GM19395 (cell line): Measurements from ENCODE around the gene NOTCH3.

Experiments
- ATAC-seq: cut with Tn5 transposase; IDR thresholded peaks from one replicate; pipeline ENCODE4 v1.9.1; 2021; ENCODE audit warnings: mild to moderate bottlenecking, moderate library complexity; ENCODE audit not compliant: unreplicated experiment

The NOTCH3 gene

DNA sequence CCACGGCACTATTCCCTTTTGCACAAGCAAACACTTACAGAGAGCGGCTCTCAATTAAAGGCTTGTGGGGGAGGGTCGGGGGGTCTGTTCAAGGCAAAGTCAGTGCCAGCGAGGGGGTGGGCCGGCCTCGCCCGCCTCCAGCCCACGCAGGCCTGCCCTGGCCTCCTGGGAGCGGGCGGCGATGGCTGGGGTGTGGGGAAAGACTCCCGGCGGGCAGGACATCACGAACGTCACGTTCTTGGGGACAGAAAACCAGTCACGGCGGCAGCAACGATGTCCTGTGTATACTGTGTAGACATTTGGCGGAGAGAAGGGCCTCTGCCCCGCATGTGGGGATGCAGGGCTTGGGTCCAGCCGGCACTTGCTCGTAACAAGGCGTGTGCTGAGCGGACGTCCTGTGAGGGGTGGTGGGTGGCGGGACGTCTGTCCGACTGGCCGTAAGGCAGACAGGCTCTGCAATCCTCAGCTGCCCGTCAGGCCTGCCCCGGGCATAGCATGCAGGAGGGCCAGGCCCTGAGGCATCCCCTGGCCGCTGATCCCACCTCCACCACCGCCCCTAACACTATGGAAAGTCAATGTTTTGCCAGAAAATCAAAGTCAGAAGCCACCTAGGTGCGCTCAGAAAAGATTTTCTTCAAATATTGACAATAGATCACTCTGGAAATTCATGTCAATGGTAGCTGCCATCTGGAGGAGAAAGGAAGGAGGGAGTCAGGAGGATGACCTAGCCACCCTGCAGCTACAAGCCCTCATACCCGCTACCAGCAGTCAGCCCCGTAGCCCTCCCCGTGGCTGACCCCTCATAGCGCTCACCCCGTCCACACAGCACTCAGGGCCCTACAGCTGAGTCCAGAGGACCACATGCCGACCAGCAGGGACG lies 37.2 kb upstream of the NOTCH3 start:
- no peak for ATAC-seq

DNA sequence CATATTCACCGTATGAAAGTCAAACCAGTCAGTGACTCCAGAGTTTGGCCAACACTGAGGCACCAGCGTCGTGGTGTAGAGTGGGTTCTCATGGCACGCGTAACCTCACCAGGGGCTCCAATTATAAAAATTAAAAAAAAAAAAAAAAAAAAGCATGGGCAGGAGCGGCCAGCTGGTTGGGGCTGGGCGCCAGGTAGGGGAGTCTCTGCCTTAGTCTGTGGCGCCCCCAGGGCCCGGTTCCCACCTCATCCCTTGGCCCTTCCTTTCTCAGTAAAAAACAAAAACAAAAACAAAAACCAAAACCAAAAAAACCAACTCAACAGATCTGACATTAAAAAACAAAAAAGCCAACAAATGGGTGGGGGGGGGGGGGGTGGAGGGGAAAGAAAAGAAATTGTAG lies 36.1 kb upstream of the NOTCH3 start:
- ATAC-seq: no peak

- no peak for ATAC-seq
Observed at GRCh38 chr19:15235781-15236180, 35.0 kb upstream of the NOTCH3 start.

GRCh38 chr19:15234431-15235130 lies 33.8 kb upstream of the NOTCH3 start:
- ATAC-seq: no peak

GRCh38 chr19:15231271-15231670 lies 30.5 kb upstream of the NOTCH3 start:
- ATAC-seq: no peak

- no peak for ATAC-seq
Observed at GRCh38 chr19:15227261-15227660, 26.5 kb upstream of the NOTCH3 start.

DNA sequence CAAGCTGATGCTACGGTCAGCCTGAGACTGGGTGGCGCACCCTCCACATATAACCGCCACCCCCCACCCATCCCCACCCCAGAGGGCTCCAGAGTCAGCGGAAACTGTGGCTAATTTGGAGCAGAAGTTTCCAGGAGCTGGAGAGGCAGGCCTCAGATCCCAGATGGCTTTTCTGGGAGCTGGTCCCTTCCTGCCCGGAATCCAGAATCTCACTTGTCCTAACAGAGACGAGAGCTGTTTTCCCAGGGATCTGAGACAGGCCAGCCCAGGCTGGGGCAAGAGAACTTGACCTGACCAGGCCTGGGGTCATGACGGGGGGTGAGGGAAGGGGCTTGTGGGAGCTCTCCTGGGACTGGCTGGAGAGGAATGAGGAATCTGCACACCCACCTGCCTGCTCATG lies 25.0 kb upstream of the NOTCH3 start:
- no peak for ATAC-seq

- no peak for ATAC-seq
Observed at GRCh38 chr19:15223649-15224361, 23.0 kb upstream of the NOTCH3 start.

DNA sequence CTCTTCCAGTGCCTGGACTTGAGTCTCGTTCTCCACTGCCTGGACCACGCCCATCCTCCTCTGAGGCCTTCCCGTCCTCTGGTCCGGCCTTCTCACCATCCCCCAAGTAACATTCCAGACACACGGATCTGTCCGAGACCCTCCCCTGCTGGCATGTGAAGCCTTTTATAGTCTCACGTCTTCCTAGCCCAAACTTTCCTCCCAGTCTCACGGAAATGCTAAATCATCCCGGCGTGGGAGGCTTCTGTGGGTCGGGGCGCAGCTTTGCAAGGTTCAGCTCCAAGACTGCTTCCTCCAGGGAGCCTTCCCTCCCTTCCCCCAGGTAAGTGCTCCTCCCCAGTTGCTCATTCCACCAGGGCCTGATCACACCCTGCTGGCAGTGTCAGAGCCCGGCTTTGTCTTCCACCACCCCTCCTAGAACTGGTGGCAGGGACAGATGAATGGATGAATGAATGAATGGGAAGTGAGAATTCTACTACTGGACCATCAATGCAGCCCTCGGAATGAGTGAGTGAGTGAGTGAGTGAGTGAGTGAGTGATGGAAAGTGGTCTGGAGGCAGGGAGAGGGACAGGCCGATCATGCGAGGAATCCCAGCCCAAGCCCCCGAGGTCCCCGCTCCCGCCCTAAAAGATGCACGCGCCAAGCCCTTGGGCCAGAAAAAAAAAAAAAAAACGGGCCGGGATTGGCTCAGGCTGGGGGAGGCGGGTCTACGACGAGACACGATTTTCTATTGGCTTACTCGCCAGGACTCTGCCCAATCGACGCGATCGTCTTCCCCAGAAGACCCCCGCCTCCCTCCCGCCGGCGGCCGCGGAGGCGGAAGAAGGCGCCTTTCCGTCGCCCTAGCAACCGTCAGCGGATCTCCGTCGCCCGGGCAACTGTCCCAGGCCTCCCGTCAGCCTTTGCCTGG lies 22.2 kb upstream of the NOTCH3 start:
- peak; percentile 73 for ATAC-seq

DNA sequence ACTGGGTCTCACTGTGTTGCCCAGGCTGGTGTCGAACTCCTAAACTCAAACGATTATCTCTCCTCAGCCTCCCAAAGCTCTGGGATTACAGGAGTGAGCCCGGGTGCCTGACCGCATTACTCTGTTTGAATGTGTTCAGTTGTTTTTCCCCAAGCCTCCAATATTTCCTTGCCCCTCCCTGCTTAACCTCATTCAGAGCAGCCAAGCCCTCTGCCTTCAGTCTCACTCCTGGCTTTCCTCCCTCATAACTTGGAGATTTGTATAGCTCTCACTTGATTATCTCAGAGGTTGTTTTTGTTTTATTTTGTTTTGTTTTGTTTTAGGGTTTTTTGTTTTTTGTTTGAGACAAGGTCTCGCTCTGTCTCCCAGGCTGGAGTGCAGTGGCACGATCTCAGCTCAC lies 20.0 kb upstream of the NOTCH3 start:
- no peak for ATAC-seq

GRCh38 chr19:15218501-15218900 lies 17.7 kb upstream of the NOTCH3 start:
- ATAC-seq: no peak

GRCh38 chr19:15216363-15216762 lies 15.6 kb upstream of the NOTCH3 start:
- no peak for ATAC-seq

- no peak for ATAC-seq
Observed at GRCh38 chr19:15213715-15214381, 13.1 kb upstream of the NOTCH3 start.

GRCh38 chr19:15212711-15213110 lies 11.9 kb upstream of the NOTCH3 start:
- ATAC-seq: no peak

DNA sequence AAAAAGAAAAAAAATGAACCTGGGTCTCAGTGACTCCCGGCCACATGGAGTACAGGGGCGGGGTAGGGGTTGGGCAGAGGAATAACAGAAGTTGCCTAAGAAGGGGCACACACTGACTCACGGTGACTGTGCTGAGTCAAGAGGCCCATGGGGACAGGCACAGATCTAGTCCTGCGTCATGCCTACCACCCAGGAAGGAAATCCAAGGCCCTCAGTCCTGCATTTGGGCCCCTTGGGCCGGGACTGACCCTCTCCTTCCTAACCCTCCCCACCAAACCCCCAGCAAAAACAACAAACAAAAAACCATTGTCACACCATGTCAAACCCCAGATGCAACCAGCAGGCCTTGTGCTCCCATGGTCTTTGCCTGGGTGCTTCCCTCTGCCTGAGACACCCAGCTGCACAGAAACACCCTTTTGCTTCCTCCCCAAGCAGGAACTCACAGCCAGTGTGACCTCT lies 9.6 kb upstream of the NOTCH3 start:
- no peak for ATAC-seq

DNA sequence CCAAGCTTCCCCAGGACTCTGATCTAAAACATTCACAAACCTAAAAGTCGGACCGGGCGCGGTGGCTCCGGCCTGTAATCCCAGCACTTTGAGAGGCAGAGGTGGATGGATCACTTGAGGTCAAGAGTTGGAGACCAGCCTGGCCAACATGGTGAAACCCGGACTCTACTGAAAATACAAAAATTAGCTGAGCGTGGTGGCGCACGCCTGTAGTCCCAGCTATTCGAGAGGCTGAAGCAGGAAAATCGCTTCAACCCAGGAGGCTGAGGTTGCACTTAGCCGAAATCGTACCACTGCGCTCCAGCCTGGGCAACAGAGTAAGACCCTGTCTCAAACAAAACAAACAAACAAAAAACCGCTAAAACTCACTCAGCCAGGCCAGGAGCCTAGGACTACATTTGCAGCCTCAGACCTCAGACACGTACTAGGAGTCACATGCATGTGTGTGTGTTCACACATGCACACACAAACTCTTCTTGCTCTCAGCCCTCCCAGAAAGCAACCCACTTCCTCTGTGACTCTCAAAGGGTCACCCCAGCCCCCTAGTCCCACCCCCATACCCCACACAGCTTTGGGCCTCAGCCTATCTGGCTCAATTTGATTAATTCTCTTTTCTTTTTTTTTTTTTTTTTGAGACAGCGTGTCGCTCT lies 704 bp upstream of the NOTCH3 start:
- no peak for ATAC-seq

GRCh38 chr19:15199661-15200552 lies 888 bp downstream of the NOTCH3 start:
- ATAC-seq: no peak

DNA sequence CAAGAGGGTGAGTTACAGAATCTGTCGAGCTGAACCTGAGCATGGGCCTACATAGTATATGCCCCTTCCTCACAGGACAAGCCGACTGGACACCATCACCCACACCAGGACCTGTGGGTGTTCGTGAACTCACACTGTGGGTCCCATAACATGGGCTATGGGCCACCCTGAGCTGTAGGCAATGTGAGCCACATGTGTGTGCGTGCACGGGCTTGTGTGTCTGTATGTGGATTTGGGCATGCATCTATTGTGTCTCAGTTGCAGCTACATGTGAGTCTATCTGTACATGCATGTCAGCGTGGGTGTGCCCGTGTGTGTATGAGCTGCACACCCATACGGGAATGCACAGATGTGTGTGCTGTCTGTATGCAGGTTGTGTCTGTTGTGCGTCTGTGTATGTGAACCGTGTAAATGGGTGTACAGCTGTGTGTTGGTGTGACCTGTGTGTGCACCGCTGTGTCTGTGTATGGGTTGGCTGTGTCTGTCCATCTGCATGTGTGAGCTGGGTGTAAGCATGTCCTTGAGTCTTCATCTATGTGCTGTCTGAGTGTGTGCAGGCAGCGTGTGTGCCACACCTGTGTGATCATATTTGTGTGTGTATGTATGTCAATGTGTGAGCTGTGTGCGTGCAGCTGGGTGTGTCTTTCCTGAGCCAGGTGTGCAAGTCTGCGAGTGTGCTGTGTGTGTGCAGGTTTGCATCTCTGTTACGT lies 1.7 kb downstream of the NOTCH3 start:
- no peak for ATAC-seq
